IPS-NIHi11 (cell line): ENCODE data around the gene GALNT9.
"Not testable (repeated sequence)": the region's sequence is repeated elsewhere in the genome, so short reads cannot be mapped to it uniquely, and the experiment has no call there.

ENCODE experiments used
- DNase-seq: peaks from one replicate; pipeline ENCODE4 v3.0.0; 2012; ENCODE audit warnings: mixed read lengths, low spot score

GALNT9 gene

DNA sequence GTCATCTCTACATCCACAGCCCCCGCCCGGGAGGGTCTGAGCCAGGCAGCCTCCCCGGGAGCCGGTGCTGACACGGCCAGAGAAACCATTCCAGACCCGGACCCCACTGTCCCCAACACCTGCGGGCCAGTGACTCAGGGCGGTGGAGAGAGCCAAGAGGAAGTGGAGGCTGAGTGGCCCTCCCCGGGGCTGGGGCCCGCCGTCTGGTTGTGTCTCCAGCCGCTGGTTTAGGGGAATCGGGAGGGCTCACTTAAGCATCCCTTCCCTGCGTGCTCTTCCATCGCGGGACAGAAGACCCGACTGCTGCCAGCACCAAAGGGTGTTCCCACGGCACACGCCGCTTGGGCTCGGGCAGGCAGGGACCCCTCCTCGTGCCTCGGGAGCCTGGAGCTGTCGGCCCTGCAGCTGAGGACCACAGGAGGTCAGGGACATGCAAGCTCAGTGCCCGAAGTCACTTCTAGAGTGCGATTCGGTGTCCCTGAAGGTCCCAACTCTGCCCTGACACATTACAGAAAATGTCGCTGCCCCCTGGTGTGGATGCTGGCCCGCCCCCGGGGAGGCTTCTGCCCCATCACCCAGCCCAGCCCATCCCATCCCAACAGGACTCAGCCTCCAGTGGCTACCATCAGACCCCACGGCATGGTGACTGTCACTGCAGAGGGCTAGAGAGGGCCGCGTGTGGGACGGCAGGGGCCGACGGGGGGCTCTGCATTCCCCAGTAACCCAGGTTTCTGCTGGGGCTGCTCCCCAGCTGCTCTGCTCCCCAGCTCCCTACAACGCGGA, 50.8 kb downstream of the GALNT9 start:
- DNase-seq = no peak

DNA sequence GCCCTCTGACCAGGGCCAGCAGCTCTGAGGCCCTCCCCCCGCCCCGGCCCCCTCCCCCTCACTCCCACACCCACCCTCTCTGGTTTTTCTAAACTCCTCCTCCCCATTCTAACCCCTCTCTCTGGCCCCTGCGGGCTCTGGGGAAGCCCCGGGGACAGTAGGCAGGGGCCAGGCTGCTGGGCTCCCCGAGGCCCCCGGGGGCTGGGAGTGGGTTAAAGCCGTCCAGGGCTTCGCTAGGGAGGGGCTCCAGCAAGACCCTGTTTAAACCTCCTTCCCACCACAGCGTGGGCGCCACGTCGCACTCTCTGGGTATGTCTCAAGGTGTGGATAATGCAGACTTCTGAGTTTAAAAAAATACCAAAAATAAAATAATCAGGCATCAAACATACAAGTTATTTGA, 51.4 kb downstream of the GALNT9 start:
- DNase-seq = no peak

DNA sequence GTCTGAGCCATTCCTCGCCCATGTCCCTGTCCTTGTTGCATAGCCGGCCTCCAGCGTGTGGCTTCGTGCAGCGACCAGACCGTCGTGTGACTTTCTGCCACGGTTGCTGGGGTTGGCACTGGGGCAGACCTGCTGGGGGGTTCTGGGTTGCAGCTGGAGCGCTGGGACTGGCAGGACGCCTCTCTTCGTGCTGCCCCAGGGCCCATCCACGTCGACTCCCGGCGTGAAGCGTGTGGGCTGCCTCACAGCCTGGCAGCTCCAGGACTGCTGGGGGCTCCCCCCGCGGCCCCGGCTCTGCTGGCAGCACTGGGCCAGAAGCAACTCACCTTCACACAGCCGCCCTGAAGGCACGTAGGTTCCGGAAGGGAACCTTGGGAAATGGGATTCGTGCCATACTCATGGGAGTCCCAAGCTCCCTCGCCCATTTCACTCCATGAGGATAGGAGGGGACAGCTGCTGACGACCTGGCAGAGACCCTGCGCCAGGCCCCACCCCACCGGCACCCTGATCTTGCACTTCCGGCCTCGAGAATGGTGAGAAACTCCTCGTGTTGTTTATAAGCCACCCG, 51.9 kb downstream of the GALNT9 start:
- DNase-seq = no peak

DNA sequence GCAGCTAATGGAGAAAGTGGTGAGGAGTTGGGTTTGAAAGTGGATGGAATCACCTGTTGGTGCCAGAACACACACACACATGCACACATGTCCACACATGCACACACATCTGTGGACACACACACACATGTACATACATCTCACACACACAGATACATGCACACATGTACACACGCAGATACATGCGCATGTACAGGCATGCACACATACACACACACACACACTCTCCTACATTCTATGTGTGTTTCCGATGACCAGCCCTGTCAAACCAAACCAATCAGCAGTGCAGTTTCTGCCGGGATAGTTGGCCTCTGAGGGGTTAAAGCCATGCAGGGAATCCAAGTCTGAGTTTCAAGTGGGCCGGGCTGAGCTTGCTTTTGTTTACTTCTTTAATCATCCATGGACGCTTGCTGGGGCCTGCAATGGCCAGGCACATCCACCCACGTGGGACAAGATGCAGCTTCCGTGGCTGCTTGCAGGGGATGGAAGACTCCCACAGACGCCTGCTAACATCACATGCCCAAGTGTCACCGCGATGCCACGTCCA, 52.5 kb downstream of the GALNT9 start:
- DNase-seq = no peak

DNA sequence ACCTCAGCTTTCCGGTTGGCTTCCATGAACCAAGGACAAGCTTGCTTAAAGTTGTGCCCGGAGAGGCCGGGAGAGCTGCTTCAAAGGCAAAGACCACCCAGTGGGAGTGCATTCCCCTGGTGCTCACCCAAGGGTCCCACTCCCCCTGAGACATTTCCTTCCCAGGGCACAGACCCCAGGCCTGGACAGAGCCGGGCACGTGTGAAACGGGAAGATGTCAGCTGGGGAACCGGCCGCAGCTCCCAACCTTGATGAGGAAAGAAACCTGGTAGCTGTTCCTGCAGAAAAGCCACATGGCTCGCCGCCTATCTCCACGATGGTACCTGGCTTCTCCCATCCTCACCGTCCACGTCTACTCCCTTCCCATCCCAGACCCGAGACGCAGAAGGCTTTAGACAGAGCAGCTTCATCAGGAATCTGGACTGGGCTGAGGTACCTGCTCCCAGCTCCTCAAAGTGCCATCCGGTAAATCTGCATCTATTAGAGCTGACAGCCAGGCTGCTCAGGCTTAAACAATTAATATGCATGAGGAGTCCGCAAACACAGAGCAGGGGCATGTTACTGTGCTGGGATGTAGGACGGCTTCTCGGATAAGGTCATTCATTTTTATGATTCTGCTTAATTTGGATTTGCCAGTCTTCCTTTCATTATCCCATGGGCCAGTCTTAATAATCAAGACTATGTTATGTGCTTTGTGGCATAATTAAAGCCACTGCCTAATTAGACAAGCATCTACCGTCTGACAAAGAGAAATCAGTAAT, 53.1 kb downstream of the GALNT9 start:
- DNase-seq = no peak

DNA sequence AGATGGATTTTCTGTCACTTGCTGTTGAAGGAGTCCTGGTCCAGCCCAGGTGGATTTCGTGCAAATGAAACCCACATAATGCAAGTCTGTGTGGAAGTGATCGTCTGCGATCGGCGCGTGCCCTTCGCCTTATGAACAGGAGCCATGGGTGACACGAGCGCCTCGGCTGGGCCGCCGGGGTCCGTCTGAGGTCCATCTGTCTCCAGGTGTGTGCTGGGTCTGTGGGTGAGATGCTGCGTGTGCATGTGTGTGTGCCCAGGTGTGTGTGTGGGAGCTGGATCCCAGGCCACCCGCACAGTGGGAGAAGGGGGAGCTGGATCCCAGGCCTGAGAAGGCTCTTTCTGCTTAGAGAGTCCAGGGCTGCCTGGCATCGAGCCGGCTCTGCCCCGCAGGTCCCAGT, 53.8 kb downstream of the GALNT9 start:
- no peak for DNase-seq

DNA sequence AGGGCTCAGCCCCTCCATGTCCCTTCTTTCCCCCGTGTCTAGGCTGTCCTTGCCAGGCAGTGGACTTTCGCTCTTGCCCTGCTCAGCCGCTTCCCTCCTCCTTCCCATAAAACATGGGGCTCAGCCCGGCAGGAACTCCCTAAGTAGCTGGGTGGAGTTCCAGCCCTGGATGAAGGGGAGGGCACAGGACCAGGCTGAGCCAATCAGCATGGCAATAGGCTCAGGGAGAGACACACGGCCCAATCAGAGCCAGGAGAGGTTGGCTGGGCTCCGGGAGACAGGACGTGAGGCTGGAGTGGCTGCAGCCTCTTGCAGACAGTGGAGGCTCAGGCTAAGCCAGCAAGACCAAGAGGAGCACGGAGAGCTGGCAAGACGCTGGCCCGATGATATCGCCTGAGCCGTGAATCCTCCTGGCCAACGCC, 54.3 kb downstream of the GALNT9 start:
- DNase-seq = peak; percentile 89

DNA sequence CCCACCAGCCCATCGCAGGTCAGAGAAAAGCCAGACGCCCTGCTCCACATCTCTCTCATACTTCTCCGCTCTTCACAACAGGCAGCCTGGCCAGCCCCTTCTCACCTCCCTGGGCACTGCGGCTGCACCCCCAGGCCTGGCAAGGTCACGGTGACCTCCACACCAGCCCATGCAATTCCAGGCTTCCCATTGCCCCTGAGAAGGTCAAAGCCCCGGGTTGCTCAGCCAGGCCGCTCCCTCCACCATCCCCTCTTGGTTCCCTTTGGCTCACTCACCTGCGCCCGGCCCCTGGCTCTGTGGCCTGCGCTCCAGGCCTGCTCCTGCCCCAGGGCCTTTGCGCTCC, 55.4 kb downstream of the GALNT9 start:
- DNase-seq = no peak

DNA sequence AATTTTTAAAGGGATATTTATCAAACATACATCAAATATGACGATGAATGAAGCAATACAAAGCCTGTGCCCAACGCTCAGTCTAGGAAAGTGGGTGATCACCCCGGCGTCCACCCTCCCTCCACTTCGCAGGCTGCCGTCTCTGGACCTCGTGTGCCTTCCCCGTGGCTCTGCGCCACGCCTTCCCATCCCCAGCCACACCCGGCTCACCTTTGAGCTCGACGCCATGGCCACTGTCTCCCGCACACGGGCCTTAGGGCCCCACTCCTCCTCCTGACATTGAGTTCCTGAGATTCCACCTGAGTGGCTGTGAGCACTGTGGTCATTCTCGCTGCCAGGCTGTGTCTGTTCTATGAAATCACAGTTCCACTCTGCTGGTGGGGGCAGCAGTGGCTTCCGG, 56.7 kb downstream of the GALNT9 start:
- no peak for DNase-seq

DNA sequence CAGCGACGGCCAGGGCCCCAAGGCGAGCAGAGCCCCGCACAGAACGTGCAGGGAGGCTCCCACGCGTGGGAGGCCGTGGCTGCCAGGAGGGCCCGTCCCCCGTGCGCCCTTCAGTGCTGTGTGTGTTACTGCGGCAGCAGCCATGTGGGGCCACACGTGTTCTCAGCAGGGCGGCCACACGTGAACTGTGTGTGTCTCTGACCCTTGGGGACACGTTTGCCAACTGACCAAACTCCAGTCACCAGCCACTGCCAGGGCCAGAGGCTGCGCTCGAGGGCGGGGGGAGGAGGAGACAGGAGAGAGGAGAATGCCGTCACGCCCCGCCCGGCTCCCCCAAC, 57.7 kb downstream of the GALNT9 start:
- no peak for DNase-seq

DNA sequence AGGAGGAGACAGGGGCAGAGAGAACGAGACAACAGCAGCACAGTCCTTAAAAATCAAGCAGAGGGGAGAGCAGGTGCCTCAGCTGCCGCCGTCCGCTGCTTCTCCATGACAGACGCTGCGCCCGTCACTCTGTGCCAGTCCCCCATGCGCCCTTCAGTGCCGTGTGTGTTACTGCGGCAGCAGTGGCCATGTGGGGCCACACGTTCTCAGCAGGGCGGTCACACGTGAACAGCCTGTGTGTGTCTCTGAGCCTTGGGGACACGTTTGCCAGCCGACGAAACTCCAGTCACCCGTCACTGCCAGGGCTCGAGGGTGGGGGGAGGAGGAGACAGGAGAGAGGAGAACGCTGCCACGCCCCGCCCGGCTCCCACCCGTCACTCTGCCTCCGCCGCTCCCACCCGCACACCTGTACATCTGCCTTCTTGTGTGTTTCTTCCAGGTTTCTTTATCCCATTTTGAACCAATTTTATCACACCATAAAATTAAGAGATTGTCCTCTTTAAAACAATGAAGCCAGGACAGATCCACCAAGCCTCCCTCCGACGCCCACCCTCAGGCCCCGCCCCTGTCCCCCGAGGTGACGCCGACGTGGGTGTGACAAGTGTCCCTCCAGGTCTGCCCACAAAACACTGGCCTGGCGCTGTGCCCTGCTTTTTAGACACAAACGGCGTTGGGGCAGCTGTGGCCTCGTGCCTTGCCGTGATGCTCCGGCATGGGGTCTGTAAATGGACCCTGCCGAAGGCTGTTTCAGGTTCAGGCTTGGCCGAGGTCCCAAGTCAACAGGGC, 58.2 kb downstream of the GALNT9 start:
- DNase-seq = no peak

DNA sequence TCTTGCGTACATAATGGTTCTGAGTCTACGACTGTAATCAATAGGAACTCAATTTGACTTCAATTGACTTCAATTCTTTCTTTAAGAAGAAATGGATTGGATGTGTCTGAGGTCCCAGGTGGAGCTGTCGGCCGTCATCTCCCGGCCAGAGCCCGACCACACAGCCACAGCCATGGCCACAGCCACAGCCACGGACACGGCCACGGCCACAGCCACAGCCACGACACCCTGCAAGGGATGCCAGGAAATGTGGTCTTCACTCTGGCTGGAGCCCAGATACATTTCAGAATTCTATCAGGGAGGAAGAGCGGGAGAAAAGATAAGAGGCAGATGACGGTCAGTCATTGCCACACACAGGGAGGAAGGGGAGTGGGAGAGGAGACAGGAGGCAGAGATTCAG, 58.9 kb downstream of the GALNT9 start:
- DNase-seq = no peak

DNA sequence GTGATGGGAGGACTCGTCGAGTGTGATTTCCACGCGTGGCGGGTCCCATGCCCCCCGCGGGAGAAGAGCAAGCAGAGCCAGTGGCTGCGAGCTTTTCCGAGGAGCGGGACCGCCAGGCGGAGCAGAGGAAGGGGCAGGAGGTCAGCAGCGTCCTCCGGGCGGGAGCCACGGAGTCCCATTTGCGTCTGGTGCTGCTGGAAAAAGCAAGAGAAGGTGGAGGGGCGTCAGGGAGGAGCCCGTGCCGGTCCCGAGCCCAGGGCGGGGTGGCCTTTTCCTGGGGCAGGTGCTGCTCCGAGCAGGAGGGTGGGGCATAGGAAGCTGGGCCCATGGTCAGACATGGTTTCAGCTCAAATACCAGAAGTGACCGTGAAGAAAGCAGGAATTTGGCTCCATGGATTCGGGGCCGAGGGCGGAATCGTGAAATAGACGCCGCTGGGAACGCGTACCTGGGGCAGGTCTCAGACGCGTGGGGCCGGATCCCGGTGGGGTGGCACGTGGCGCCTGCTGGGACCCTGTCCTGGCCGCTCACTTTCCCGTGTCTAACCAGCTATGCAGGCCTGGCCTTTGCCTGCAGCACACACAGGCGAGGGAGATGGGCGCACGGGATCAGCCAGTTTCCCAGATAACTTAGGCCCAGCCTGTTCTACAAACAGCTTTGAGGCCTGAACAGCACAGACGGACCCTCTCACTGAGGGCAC, 60.0 kb downstream of the GALNT9 start:
- no peak for DNase-seq

DNA sequence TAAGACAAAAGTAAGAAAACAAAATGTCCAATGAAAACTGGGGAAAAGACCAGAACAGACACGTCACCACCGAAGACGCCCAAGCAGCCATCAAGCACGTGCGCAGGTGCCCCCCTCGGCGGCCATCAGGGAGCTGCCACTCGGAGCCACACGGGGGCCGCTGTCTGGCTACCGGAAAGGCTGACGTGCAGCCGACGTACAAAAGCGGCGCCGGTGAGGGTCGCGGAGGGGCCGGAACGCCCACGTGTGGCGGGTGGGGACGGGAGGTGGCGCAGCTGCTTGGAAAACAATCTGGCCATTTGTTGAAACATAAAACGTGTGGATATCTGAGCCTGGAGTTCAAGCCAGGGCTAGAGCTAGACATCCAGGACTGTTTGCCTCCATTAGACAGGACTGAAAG, 60.7 kb downstream of the GALNT9 start:
- DNase-seq = no peak

DNA sequence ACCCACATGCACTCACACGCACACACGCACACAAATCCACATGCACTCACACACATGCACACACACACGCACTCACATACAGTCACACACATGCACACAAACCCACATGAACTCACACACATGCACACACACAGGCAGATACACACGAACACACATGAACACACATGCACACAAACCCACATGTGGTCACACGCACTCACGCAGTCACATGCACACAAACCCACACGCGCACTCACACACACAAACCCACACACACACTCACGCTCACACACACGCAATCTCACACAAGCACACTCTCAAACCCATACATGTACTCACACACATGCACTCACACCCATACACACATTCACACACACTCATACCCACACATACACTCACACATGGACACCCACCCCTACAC, 61.5 kb downstream of the GALNT9 start:
- no peak for DNase-seq

DNA sequence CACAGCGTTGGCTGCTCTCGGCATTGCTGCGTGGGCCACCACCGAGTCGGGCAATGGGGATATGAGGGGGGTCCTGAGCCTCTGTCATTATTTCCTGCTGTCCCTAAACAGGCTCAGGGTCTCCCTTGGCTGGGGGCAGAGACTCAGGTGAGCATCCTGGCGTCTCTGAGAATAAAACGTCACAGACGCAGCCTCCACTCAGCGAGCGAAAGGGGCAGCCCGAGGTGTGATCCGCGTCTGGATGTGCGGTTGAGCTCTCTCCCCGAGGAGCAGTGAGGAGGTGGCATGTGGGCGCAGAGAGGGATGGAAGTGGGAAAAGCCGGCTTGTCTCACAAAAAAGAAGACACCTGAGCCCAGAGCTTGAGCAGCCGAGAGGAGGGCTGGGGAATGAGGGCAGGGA, 62.6 kb downstream of the GALNT9 start:
- DNase-seq = no peak

DNA sequence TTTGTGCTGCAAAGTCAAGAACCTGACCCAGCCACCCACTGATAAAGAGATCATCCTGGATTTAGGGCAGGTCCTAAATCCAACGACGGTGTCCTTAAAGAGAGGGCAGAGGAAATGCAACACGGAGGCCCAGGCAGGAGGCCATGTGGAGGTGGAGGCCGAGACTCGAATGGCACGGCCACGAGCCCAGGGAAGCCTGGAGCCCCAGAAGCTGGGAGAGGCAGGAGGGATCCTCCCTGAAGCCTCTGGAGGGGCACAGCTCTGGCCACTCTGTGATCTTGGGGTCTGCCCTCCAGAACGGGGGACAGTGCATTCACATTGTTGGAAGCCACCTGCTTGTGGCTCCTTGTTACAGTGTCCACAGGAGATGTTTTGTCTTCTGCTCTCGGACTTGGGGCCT, 63.0 kb downstream of the GALNT9 start:
- DNase-seq = no peak

DNA sequence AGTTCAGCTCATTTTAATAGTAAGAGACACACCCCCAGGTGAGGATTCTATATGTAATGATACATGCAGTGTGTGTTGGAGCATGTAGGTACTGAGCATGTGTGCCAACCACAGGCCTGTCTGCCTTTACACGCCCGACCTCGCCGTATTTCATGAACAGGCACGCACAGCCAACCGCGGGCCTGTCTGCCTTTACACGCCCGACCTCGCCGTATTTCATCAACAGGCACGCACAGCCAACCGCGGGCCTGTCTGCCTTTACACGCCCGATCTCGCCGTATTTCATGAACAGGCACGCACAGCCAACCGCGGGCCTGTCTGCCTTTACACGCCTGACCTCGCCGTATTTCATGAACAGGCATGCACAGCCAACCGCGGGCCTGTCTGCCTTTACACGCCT, 63.6 kb downstream of the GALNT9 start:
- DNase-seq = not testable (repeated sequence)

DNA sequence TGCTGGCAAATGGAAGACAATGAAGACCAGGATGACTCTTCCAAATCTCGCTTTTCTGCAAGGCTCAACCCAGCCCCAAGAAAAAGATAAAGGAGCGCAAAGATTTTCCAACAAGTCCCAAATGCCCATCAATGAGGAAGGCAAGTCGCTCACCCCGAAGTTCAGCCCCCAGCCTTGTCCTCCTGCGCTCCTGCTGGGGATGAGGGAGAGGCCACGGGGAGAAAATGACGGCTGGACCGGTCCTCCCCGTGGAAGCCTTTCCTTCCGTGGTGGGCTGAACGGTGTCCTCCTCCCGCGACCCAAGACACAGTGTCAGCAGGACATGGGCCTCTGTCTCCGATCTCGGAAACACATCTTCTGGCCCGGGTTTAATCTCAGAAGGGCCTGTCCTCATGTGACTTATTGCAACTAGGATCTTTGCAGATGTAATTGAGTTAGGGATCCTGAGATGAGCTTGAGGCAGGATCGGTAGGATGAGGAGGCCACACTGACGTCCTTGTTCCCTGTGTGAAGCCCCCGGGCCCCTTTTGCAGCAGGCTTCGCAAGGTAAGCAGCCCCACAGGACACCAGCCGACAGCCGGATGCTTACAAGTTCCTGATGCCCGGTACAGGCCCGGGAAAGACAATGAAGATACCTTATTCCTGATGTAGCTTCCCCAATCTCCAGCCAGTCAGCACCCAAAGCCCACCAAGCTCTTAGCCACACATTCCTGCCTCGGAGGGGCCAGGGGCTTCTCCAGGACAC, 64.2 kb downstream of the GALNT9 start:
- DNase-seq = no peak

DNA sequence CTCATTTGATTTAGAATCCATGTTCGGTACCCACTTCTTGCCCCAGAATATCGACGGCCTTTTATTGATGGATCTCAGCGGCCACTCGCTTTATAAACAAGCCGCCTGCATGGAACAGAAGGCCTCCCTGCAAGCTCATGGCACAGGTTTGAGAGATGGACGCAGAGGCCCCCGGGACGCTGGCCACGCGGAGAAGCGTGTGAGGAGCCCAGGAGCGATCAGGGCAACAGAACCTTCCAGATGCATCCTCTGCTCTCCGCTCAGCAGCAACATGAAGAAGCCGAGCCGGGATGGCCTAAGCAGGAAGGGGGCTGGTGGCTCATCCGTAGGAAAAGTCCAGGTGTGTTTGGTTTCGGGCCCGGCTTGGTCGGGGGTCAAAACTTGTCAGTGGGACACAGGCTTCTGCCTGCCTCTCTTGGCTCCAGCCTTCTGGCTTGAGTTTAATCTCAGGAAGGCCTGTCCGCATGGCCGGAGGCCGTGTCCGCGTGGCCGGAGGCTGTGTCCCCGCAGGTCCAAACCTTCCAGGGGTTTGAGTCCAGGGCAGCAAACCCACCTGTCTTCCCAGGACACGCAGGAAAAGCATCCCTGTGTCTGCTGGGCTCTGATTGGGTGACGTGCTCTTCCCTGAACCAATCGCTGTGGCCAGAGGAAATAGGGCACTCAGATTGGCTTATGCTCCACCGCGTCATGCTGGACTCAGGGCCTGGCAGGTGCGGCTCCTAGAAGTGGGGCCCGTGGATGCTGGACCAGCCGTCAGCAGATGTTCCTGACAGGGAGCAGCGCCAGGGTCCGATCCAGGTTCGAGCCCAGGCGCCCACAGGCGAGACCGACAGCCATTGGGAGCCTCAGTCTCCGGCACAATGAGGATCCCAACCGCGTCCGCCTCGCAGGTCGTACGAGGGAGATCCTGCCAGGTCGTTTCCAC, 65.0 kb downstream of the GALNT9 start:
- DNase-seq = peak; percentile 74
